A673 (cell line): Measurements from ENCODE around the gene ZNF679. TPM values are rescaled to one million over a fixed set of nuclear protein-coding genes. Genes with fewer than 3 reads are reported as not detected.
"Not testable (repeated sequence)": the region's sequence is repeated elsewhere in the genome, so short reads cannot be mapped to it uniquely, and the experiment has no call there.

ENCODE experiments used
- BruUV-seq: library from RNA; stranded (reverse); fragments of 400-500 nt; replicated peaks from 2 replicates; lab custom pipeline; 2021; lab: Mats Ljungman, UMichigan
- CTCF ChIA-PET: fragments of 300-600 bp; sonication (Branson Sonifier 250); formaldehyde crosslinking; loops from one replicate; lab custom pipeline; 2022; ENCODE audit warnings: antibody characterized with exemption; lab: Charles Lee
- POLR2A ChIA-PET: fragments of 300-600 bp; sonication (Branson Sonifier 250); formaldehyde crosslinking; loops from one replicate; lab custom pipeline; 2022; ENCODE audit warnings: antibody characterized with exemption; ENCODE audit not compliant: low non-redundant PET; lab: Charles Lee
- DNase-seq: peaks from one replicate; pipeline ENCODE4 v3.0.0-alpha.2; 2015; ENCODE audit warnings: low spot score
- H3K27ac ChIP-seq: fragments of 200-600 bp; sonication (generic); 2 replicates; pipeline ENCODE4 v1.5.1; 2016; ENCODE audit warnings: mixed run types, low read depth, mild to moderate bottlenecking, mixed read lengths, antibody characterized with exemption, low read length; ENCODE audit not compliant: poor library complexity, severe bottlenecking
- H3K27me3 ChIP-seq: fragments of 200-600 bp; sonication (generic); replicated peaks from 2 replicates; pipeline ENCODE4 v1.6.1; 2017; ENCODE audit warnings: mixed run types, low read depth, mild to moderate bottlenecking, mixed read lengths, antibody characterized with exemption, low read length; ENCODE audit not compliant: insufficient read depth, poor library complexity
- H3K36me3 ChIP-seq: fragments of 200-600 bp; sonication (generic); 2 replicates; pipeline ENCODE4 v1.6.1; 2016; ENCODE audit warnings: mixed run types, mild to moderate bottlenecking, mixed read lengths, antibody characterized with exemption, low read length; ENCODE audit not compliant: insufficient read depth, poor library complexity, severe bottlenecking
- H3K4me1 ChIP-seq: fragments of 200-600 bp; sonication (generic); 2 replicates; pipeline ENCODE4 v1.6.1; 2017; ENCODE audit warnings: mixed run types, mild to moderate bottlenecking, mixed read lengths, antibody characterized with exemption, low read length; ENCODE audit not compliant: insufficient read depth, poor library complexity, severe bottlenecking
- H3K4me3 ChIP-seq: fragments of 200-600 bp; sonication (generic); 2 replicates; pipeline ENCODE4 v1.5.1; 2016; ENCODE audit warnings: low read depth, mixed run types, mild to moderate bottlenecking, mixed read lengths, low read length; ENCODE audit not compliant: poor library complexity, severe bottlenecking
- H3K9me3 ChIP-seq: fragments of 200-600 bp; sonication (generic); 2 replicates; pipeline ENCODE4 v1.6.1; 2016; ENCODE audit warnings: mixed run types, low read depth, mild to moderate bottlenecking, mixed read lengths, antibody characterized with exemption, low read length; ENCODE audit not compliant: poor library complexity, severe bottlenecking
- EZH2 ChIP-seq: fragments of 200-600 bp; sonication (generic); IDR thresholded peaks from 2 replicates; pipeline ENCODE4 v1.6.1; 2017; ENCODE audit warnings: borderline replicate concordance, low read depth, mild to moderate bottlenecking, mixed read lengths, antibody characterized with exemption, low read length; ENCODE audit not compliant: poor library complexity, severe bottlenecking
- intact Hi-C: fragments of 100-400 bp; cut with micrococcal nuclease; formaldehyde crosslinking; loops from one replicate; pipeline ENCODE4 v1.10.0; 2022; ENCODE audit not compliant: unreplicated experiment
- total RNA-seq: library from RNA; stranded (reverse); gene quantifications from 2 replicates; pipeline ENCODE4 v1.2.3, GENCODE V29; 2021
- TF ChIP-seq, protein P1 (sequence below): fragments of 300-800, 200-600 bp; sonication (generic); conservative IDR thresholded peaks from 2 replicates; pipeline ENCODE4 v1.5.1; 2017; ENCODE audit warnings: low read depth, mild to moderate bottlenecking, antibody characterized with exemption, low read length, moderate library complexity, mixed read lengths

ZNF679 gene
- total RNA-seq, 1 experiment from 2014 or later: not detected

DNA sequence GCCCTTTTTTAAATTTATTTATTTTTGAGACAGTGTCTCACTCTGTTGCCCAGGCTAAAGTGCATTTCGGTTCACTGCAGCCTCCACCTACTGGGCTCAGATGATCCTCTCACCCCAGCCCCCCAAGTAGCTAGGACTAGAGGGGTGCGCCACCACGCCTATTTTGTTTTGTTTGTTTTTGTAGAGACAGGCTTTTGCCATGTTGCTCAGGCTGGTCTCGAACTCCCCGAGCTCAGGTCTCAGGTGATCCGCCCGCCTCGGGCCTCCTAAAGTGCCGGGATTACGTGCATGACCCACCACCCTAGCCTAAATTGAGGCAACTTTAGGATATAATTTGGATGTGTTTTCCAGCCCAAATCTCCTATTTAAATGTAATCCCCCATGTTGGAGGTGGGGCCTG lies 86.3 kb downstream of the ZNF679 start:
- peaks cover 45% of the 10 kb centered on the region for H3K9me3 ChIP-seq
- no TSS peak for BruUV-seq
- H3K36me3 ChIP-seq: no peaks in the 10 kb centered on the region
- DNase-seq: no peak
- H3K4me1 ChIP-seq: no peaks in the 10 kb centered on the region
- no peaks in the 10 kb centered on the region for H3K27me3 ChIP-seq
- ChIA-PET POLR2A (no interaction called here), CTCF (no interaction called here)
- peak overlapping the region; percentile 36 for H3K4me3 ChIP-seq
- TF ChIP-seq, protein P1, sequence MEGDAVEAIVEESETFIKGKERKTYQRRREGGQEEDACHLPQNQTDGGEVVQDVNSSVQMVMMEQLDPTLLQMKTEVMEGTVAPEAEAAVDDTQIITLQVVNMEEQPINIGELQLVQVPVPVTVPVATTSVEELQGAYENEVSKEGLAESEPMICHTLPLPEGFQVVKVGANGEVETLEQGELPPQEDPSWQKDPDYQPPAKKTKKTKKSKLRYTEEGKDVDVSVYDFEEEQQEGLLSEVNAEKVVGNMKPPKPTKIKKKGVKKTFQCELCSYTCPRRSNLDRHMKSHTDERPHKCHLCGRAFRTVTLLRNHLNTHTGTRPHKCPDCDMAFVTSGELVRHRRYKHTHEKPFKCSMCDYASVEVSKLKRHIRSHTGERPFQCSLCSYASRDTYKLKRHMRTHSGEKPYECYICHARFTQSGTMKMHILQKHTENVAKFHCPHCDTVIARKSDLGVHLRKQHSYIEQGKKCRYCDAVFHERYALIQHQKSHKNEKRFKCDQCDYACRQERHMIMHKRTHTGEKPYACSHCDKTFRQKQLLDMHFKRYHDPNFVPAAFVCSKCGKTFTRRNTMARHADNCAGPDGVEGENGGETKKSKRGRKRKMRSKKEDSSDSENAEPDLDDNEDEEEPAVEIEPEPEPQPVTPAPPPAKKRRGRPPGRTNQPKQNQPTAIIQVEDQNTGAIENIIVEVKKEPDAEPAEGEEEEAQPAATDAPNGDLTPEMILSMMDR: no peak
- no peak for TF ChIP-seq EZH2
- intact Hi-C loops: no loop called here
- no peak overlapping the region for H3K27ac ChIP-seq

DNA sequence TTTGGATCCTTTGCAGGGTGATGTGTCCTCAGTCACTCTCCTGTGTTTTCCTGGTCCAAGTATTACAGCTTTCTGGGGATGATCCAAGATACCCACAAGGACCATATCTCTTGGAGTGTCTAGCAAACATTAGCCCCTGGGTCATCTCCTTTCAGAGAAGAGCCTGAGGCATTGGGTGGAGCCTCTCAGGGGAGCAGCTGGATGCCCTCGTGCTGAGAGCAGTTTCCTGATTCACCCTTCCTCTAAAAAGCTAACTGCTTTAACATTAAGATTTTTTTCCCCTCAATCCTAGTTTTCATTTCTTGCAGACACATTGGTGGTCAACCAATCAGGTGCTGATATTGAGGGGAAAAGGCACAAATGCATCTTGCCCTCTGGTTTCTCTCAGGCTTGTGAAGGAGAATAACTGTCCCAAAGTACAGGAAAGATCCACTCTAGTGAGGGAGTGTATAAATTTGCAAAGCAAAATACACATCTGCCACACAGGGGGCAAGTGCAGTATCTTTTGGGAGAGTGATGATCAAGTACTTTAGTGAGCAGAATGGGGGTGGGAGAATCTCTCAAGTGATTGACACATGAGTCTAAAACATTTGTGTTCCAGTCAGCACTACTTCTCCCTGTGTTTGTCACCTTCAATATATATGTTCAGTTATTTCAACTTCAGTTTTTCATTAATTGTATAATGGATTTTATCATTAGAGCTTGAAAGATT lies 87.9 kb downstream of the ZNF679 start:
- DNase-seq, POLR2A ChIA-PET: not testable (repeated sequence)

More for the DNA sequence above, 87.9 kb downstream of the ZNF679 start:
- H3K27me3 ChIP-seq, H3K36me3 ChIP-seq, intact Hi-C loops, BruUV-seq, H3K27ac ChIP-seq, H3K4me3 ChIP-seq, H3K4me1 ChIP-seq, CTCF ChIA-PET: not testable (repeated sequence)
- peaks cover 42% of the 10 kb centered on the region for H3K9me3 ChIP-seq

Other genes starting within 250 kb of the ZNF679 start
- gene ZNF722, start 229.6 kb upstream of the ZNF679 start, total RNA-seq: not detected in 2 replicates
- not detected in 2 replicates for gene ZNF727, start 183.0 kb upstream of the ZNF679 start, total RNA-seq
- not detected in 2 replicates for gene ZNF735, start 21.3 kb upstream of the ZNF679 start, total RNA-seq
- 1.8 and 3.2 TPM in 2 replicates for gene ZNF736, start 85.5 kb downstream of the ZNF679 start, total RNA-seq